SK-N-SH treated with all-trans-retinoic acid at 6 μM for 48 hours (cell line): ENCODE results near the gene PRCC.

Experiments
- CSRNP3 ChIP-seq: fragments of 250-450 bp; sonication (Bioruptor Pico); IDR thresholded peaks from 2 replicates; pipeline ENCODE4 v1.5.1; 2021; ENCODE audit warnings: mild to moderate bottlenecking, moderate library complexity
- ESRRG ChIP-seq: fragments of 250-450 bp; sonication (Bioruptor Pico); IDR thresholded peaks from 2 replicates; pipeline ENCODE4 v1.6.1; 2021; ENCODE audit warnings: mild to moderate bottlenecking
- GLIS3 ChIP-seq: fragments of 250-450 bp; sonication (Bioruptor Pico); IDR thresholded peaks from 2 replicates; pipeline ENCODE4 v1.5.0; 2020; ENCODE audit warnings: mild to moderate bottlenecking, moderate library complexity
- ISL1 ChIP-seq: fragments of 250-450 bp; sonication (Bioruptor Pico); IDR thresholded peaks from 2 replicates; pipeline ENCODE4 v2.1.2; 2022; ENCODE audit warnings: mild to moderate bottlenecking, moderate library complexity
- PATZ1 ChIP-seq: fragments of 250-450 bp; sonication (Bioruptor Pico); IDR thresholded peaks from 2 replicates; pipeline ENCODE4 v1.8.0; 2020; ENCODE audit warnings: mild to moderate bottlenecking, moderate library complexity, borderline replicate concordance
- SNAI2 ChIP-seq: fragments of 250-450 bp; sonication (Bioruptor Pico); IDR thresholded peaks from 2 replicates; pipeline ENCODE4 v1.5.0; 2020; ENCODE audit warnings: mild to moderate bottlenecking, moderate library complexity
- TOX ChIP-seq: fragments of 250-450 bp; sonication (Bioruptor Pico); IDR thresholded peaks from 2 replicates; pipeline ENCODE4 v1.8.0; 2021; ENCODE audit warnings: mild to moderate bottlenecking, moderate library complexity, borderline replicate concordance
- ZFP3 ChIP-seq: fragments of 250-450 bp; sonication (Bioruptor Pico); IDR thresholded peaks from 2 replicates; pipeline ENCODE4 v1.5.0; 2020; ENCODE audit warnings: mild to moderate bottlenecking, moderate library complexity
- ZNF70 ChIP-seq: fragments of 450-650 bp; formaldehyde crosslinking; IDR thresholded peaks from 2 replicates; pipeline ENCODE4 v1.5.0; 2020; ENCODE audit warnings: mild to moderate bottlenecking, moderate library complexity
- TF ChIP-seq, protein P1 (sequence below): fragments of 250-450 bp; sonication (Bioruptor Pico); IDR thresholded peaks from 2 replicates; pipeline ENCODE4 v1.8.0; 2021; ENCODE audit warnings: low read depth, mild to moderate bottlenecking, moderate library complexity, borderline replicate concordance

DNA sequence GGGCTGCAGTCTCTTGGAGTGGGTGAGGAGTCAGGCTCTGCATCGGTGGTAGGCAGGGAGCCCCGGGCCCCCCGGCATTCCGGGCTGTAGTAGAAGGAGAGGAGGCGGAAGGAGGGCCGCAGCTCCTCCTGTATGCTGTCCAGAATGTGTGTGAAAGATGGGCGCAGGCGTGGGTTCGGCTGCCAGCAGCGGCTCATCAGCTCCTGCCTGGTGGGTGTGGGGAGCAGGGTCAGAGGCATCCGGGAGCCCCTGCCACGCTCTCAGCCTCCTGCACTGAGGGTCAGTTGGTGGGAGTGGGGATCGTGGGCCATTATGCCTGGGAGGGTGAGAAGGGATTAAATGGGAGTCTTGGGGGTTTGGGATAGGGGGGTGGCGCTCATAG is 73.6 kb downstream of the PRCC start:
- TF ChIP-seq PATZ1, result no peak
- no peak for TF ChIP-seq ZFP3
- TF ChIP-seq, protein P1, sequence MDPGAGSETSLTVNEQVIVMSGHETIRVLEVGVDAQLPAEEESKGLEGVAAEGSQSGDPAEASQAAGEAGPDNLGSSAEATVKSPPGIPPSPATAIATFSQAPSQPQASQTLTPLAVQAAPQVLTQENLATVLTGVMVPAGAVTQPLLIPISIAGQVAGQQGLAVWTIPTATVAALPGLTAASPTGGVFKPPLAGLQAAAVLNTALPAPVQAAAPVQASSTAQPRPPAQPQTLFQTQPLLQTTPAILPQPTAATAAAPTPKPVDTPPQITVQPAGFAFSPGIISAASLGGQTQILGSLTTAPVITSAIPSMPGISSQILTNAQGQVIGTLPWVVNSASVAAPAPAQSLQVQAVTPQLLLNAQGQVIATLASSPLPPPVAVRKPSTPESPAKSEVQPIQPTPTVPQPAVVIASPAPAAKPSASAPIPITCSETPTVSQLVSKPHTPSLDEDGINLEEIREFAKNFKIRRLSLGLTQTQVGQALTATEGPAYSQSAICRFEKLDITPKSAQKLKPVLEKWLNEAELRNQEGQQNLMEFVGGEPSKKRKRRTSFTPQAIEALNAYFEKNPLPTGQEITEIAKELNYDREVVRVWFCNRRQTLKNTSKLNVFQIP, result no peak
- no peak for TF ChIP-seq ESRRG (CRISPR knock-in tag)
- TF ChIP-seq SNAI2, result no peak
- TF ChIP-seq GLIS3 (CRISPR knock-in tag), result no peak
- TF ChIP-seq TOX (CRISPR knock-in tag), result no peak
- no peak for TF ChIP-seq CSRNP3 (CRISPR knock-in tag)
- no peak for TF ChIP-seq ZNF70 (CRISPR knock-in tag)
- TF ChIP-seq ISL1 (CRISPR knock-in tag), result no peak
